HCT116 (cell line): Measurements from ENCODE around the gene VPS35. TPM values are rescaled to one million over a fixed set of nuclear protein-coding genes. Genes with fewer than 3 reads are reported as not detected.
A peak's percentile ranks its signal among the peaks of the same experiment; 100 is the strongest.

Source experiments
- ATAC-seq: fragments of 200-7000 bp; cut with Tn5 transposase; 2 replicates; pipeline ENCODE4 v1.9.1; 2020; ENCODE audit warnings: mild to moderate bottlenecking, moderate library complexity
- BruUV-seq: library from RNA; stranded (reverse); fragments of 400-500 nt; replicated peaks from 2 replicates; lab custom pipeline; 2021; lab: Mats Ljungman, UMichigan
- CTCF ChIA-PET: fragments of 300-600 bp; sonication (Branson Sonifier 250); formaldehyde crosslinking; loops from one replicate; lab custom pipeline; 2021; ENCODE audit warnings: antibody characterized with exemption; lab: Charles Lee
- POLR2A ChIA-PET: fragments of 300-600, 350-600 bp; sonication (Branson Sonifier 250); formaldehyde crosslinking; loops from one replicate; lab custom pipeline; 2021; ENCODE audit warnings: antibody characterized with exemption; lab: Charles Lee
- RAD21 ChIA-PET, 2 experiments: fragments of 300-600 bp; sonication (Branson Sonifier 250); formaldehyde crosslinking; loops; one replicate each; lab custom pipeline; 2023; ENCODE audit warnings: low total read pairs in 2 of 2; ENCODE audit not compliant: uncharacterized antibody in 2 of 2, unreplicated experiment in 2 of 2, low non-redundant PET in 1 of 2; lab: Charles Lee
- DNase-seq: peaks from one replicate; pipeline ENCODE4 v3.0.0-alpha.2; 2010; ENCODE audit warnings: low read depth, low spot score
- H2AFZ ChIP-seq: fragments of 200-600 bp; shearing (Covaris generic), sonication (generic); 2 replicates; pipeline ENCODE4 v1.6.1; 2017; ENCODE audit warnings: low read depth, mixed run types, mixed read lengths, antibody characterized with exemption, low read length; ENCODE audit not compliant: poor library complexity, severe bottlenecking
- H3K27ac ChIP-seq: 2 replicates; pipeline ENCODE4 v1.5.1; 2012; ENCODE audit warnings: low read depth, low read length
- H3K27me3 ChIP-seq: fragments of 200-600 bp; sonication (generic); 2 replicates; pipeline ENCODE4 v1.6.1; 2016; ENCODE audit warnings: mixed run types, low read length, mixed read lengths; ENCODE audit not compliant: insufficient read depth
- H3K36me3 ChIP-seq, 2 experiments: fragments of 200-500 bp in 1 of 2; fragments of 200-600 bp in 1 of 2; sonication (Bioruptor generic) in 1 of 2; sonication (generic) in 1 of 2; 2 replicates each; pipeline versions ENCODE4 v1.5.1 to v1.6.1; 2014 to 2016; ENCODE audit warnings: low read length in 2 of 2, inconsistent platforms in 1 of 2, mixed read lengths in 1 of 2, mixed run types in 1 of 2; ENCODE audit not compliant: insufficient read depth in 2 of 2, control insufficient read depth in 1 of 2
- H3K4me1 ChIP-seq, 2 experiments: fragments of 200-600 bp in 1 of 2; sonication (generic) in 1 of 2; 2 replicates each; pipeline versions ENCODE4 v1.5.1 to v1.6.1; 2012 to 2017; ENCODE audit warnings: low read length in 2 of 2, inconsistent platforms in 1 of 2, mild to moderate bottlenecking in 1 of 2, mixed read lengths in 1 of 2, mixed run types in 1 of 2, moderate library complexity in 1 of 2; ENCODE audit not compliant: insufficient read depth in 2 of 2, control insufficient read depth in 1 of 2
- H3K4me2 ChIP-seq: fragments of 200-600 bp; sonication (generic); 2 replicates; pipeline ENCODE4 v1.6.1; 2017; ENCODE audit warnings: mixed run types, low read length, mixed read lengths
- H3K4me3 ChIP-seq, 2 experiments: fragments of 200-600 bp in 1 of 2; sonication (generic) in 1 of 2; replicated peaks in 1 of 2; 2 replicates each; pipeline ENCODE4 v1.5.1; 2011 to 2016; ENCODE audit warnings: low read length in 2 of 2, control low read depth in 1 of 2, low read depth in 1 of 2, mild to moderate bottlenecking in 1 of 2, mixed read lengths in 1 of 2, mixed run types in 1 of 2
- H3K79me2 ChIP-seq: fragments of 200-600 bp; sonication (generic); 2 replicates; pipeline ENCODE4 v1.6.1; 2017; ENCODE audit warnings: mild to moderate bottlenecking, mixed run types, low read length, moderate library complexity, mixed read lengths; ENCODE audit not compliant: insufficient read depth
- H3K9ac ChIP-seq: fragments of 200-600 bp; sonication (generic); 2 replicates; pipeline ENCODE4 v1.6.1; 2016; ENCODE audit warnings: low read length, mixed read lengths
- H3K9me2 ChIP-seq: fragments of 200-600 bp; sonication (generic), shearing (Covaris generic); 2 replicates; pipeline ENCODE4 v1.6.1; 2017; ENCODE audit warnings: mixed run types, mild to moderate bottlenecking, moderate library complexity; ENCODE audit not compliant: insufficient read depth
- H3K9me3 ChIP-seq, 2 experiments: fragments of 200-500 bp in 1 of 2; fragments of 200-600 bp in 1 of 2; sonication (Bioruptor generic) in 1 of 2; sonication (generic) in 1 of 2; 2 replicates each; pipeline ENCODE4 v1.6.1; 2014 to 2017; ENCODE audit warnings: low read length in 2 of 2, mixed read lengths in 2 of 2, inconsistent platforms in 1 of 2, low read depth in 1 of 2, mild to moderate bottlenecking in 1 of 2, mixed run types in 1 of 2, moderate library complexity in 1 of 2; ENCODE audit not compliant: control insufficient read depth in 1 of 2, insufficient read depth in 1 of 2
- H4K20me1 ChIP-seq: fragments of 200-600 bp; sonication (generic), shearing (Covaris generic); 2 replicates; pipeline ENCODE4 v1.6.1; 2017; ENCODE audit warnings: mixed run types, mild to moderate bottlenecking, moderate library complexity; ENCODE audit not compliant: insufficient read depth
- RAD21 ChIP-seq: IDR thresholded peaks from 2 replicates; pipeline ENCODE4 v1.6.1; 2012; ENCODE audit warnings: low read depth, mild to moderate bottlenecking
- YY1 ChIP-seq: IDR thresholded peaks from 2 replicates; pipeline ENCODE4 v1.6.1; 2011; ENCODE audit warnings: low read length, low read depth, moderate library complexity, mild to moderate bottlenecking; ENCODE audit not compliant: insufficient replicate concordance; ENCODE audit errors: extremely low read depth
- ZFX ChIP-seq: fragments of 450-650 bp; IDR thresholded peaks from 2 replicates; pipeline ENCODE4 v1.6.1; 2017
- intact Hi-C: fragments of 100-400 bp; cut with micrococcal nuclease; formaldehyde crosslinking; loops from 2 replicates; pipeline ENCODE4 v1.10.0; 2022
- total RNA-seq: library from RNA; stranded (reverse); gene quantifications from one replicate; pipeline ENCODE4 v1.2.1, GENCODE V29; 2021; ENCODE audit not compliant: unreplicated experiment
- TF ChIP-seq, protein P1 (sequence below), 3 experiments: fragments of 200-600 bp in 1 of 3; sonication (generic) in 1 of 3; IDR thresholded peaks in 2 of 3; conservative IDR thresholded peaks in 1 of 3; 2 replicates each; pipeline ENCODE4 v1.5.1; 2012 to 2017; ENCODE audit warnings: low read depth in 2 of 3, low read length in 2 of 3, antibody characterized with exemption in 1 of 3, borderline replicate concordance in 1 of 3, control low read depth in 1 of 3, mild to moderate bottlenecking in 1 of 3, mixed read lengths in 1 of 3, mixed run types in 1 of 3, moderate library complexity in 1 of 3; ENCODE audit not compliant: insufficient read depth in 1 of 3

The VPS35 gene
- total RNA-seq, 1 experiment from 2014 or later, result 115 TPM

DNA sequence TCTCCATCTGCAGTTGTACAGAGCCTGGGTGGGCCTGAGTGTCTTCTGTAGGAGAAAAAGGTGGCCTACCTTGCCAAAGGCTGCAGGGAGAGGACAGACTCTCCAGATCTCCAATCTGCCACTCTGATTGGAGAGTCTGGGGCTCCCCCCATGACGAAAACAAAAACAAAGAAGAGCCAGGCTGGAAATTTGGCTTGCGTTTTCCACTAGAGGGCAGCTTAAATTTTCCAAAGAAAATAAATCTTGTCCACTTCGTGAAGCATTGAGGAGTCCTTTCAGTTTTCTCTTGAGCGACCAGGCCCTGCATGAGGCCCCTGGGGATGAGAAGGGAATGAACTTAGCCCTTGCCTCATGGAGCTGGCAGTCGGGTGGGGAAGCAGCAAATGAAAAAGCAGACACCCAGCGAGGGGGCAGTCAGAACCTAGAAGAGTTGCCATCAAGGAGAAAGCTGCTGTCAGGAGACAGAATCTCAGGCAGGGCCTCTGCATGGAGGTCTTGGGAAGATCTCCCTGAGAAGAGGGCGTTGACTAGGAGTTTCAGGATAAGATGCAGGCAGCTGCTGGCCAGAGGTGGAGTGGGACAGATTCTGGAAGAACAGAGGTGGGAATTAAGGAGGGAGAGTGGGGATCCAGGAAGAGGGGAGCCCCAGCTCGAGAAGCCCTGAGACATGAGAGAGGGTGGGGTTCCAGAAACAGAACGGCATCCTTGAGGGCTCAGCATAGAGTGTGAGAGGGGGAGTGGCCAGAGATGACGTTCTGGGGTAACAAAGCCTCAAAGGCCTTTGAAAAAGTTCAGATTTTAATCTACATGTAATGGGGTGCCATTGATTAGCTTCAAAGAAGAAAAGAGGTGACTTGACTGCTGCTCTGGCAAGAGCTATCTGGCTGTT, 59.4 kb downstream of the VPS35 start:
- peaks cover 7 to 11% of the 10 kb centered on the region in 2 experiments; a peak in 2 of 4 replicates for H3K4me1 ChIP-seq
- ChIA-PET CTCF (interaction anchor here (0.9 to 1.8 kb wide), 4 partner anchors 9 to 1535 kb away, joined by 3 to 7 read pairs (median 3); partner anchors contain the start of gene SHCBP1), POLR2A (interaction anchor here (1.2 kb wide), 1 partner anchor 9 kb away, joined by 3 read pairs; no protein-coding TSS in a partner anchor), RAD21 (interaction anchor here in 1 of 2 experiments (0.6 kb wide), 1 partner anchor 48 kb away, joined by 4 read pairs; no protein-coding TSS in a partner anchor)
- no peaks in the 10 kb centered on the region for H4K20me1 ChIP-seq
- peak overlapping the region; percentile 28; the same call in 1 of the 2 replicates for H3K27ac ChIP-seq
- H3K4me3 ChIP-seq, result no peak overlapping the region
- no peaks in the 10 kb centered on the region for H3K9me2 ChIP-seq
- intact Hi-C loops, result no loop called here
- no peaks in the 10 kb centered on the region for H3K79me2 ChIP-seq
- H3K27me3 ChIP-seq, result no peaks in the 10 kb centered on the region
- no TSS peak for BruUV-seq
- no peaks in the 10 kb centered on the region for H3K9me3 ChIP-seq
- ATAC-seq (peak; percentile 90), DNase-seq (peak; percentile 59)
- 0 out of 2 replicates have a peak overlapping the region, but pooled peaks have one; percentile 19 for H3K9ac ChIP-seq
- H2AFZ ChIP-seq, result peak overlapping the region; percentile 91
- TF ChIP-seq, protein P1, sequence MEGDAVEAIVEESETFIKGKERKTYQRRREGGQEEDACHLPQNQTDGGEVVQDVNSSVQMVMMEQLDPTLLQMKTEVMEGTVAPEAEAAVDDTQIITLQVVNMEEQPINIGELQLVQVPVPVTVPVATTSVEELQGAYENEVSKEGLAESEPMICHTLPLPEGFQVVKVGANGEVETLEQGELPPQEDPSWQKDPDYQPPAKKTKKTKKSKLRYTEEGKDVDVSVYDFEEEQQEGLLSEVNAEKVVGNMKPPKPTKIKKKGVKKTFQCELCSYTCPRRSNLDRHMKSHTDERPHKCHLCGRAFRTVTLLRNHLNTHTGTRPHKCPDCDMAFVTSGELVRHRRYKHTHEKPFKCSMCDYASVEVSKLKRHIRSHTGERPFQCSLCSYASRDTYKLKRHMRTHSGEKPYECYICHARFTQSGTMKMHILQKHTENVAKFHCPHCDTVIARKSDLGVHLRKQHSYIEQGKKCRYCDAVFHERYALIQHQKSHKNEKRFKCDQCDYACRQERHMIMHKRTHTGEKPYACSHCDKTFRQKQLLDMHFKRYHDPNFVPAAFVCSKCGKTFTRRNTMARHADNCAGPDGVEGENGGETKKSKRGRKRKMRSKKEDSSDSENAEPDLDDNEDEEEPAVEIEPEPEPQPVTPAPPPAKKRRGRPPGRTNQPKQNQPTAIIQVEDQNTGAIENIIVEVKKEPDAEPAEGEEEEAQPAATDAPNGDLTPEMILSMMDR (IDR thresholded peaks at IDR 0.05 in 2 of 3, conservative IDR thresholded peaks at IDR 0.05 in 1 of 3; ENCODE audit: borderline replicate concordance in 1 of 3, insufficient read depth in 1 of 3, low read depth in 2 of 3, low read length in 2 of 3), result peak; percentile 38 to 65 (median 52); a peak in 5 of 6 replicates
- TF ChIP-seq RAD21, result peak; percentile 48
- no peak for TF ChIP-seq YY1
- TF ChIP-seq ZFX, result 0 out of 2 replicates have a peak, but pooled peaks have one; percentile 15
- H3K4me2 ChIP-seq, result peak overlapping the region; percentile 60
- H3K36me3 ChIP-seq, result no peaks in the 10 kb centered on the region
